H54 (cell line): ENCODE data around the gene TRIP11.
A peak's percentile ranks its signal among the peaks of the same experiment; 100 is the strongest.
"Not testable (repeated sequence)": the region's sequence is repeated elsewhere in the genome, so short reads cannot be mapped to it uniquely, and the experiment has no call there.

Source experiments
- DNase-seq: peaks from one replicate; pipeline ENCODE4 v3.0.0; 2011; ENCODE audit warnings: low spot score, mixed read lengths; ENCODE audit not compliant: insufficient read length
- FAIRE-seq: peaks from 3 replicates; lab custom pipeline; 2011; peaks lifted over from hg19 to GRCh38; lab: Jason Lieb, UNC
- POLR2A ChIP-seq: IDR thresholded peaks from 2 replicates; pipeline ENCODE4 v1.6.1; 2011; ENCODE audit warnings: low read depth, mild to moderate bottlenecking, low read length

Gene TRIP11

DNA sequence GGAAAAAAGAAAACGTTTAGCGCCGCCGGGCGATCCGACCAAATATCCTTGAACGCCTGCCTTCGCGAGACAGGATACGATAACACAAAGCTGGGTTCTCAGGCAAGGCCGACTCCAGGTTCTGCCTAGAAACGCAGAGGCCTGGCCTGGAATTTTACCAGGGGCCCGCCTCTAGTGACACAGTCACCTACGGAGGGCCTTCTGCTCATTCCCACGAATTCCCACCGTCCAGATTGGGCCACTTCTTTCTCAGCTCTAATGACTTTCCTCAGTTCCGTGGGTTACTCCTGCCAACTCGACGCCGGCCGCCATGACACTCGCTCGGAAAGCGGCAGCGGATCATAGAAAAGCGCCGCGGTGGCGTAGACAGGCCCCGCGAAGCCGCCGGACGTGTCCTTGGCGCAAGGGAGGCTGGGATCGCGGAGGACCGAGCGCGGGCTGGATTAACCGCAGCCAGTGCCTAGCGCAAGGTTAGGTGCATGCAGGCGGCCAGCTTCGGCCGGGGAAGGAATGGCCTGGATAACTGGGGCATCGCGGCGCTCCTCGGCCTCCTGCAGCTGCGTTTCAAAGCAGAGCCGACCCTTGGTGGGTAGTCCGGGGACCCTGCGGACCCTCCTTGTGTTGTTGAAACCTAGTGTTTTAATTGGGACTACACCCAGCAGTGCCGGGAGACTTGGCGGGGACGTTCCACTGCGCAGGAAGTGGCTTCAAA, at the start of gene TRIP11:
TSS of gene TRIP11 (minus strand) at position 341 of the 712 bp plus-strand sequence. CDS start 374 bp downstream, outside the sequence.
- peak; percentile 92 for FAIRE-seq
- peak; percentile 79 for TF ChIP-seq POLR2A
- DNase-seq, result peak; percentile 87

DNA sequence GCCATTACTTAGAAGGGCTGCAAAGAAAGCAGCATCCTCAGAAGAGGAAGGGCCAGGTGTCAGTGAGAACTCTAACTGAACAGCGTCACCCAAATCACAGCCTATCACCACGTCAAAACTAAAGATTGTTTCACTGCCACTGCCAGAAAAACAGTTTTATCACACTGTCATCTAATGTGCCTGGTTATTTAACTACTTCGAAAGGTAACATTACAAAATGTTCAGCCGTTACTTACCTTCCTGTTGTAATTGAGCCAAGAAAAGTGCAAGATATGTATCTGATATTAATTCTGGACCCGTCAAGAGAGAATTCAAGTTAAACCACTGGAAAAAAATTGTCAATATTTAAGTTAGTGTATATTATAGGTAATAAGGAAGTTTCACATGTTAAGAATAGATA, 48.6 kb upstream of the TRIP11 start:
- FAIRE-seq (no peak), DNase-seq (no peak)
- no peak for TF ChIP-seq POLR2A

DNA sequence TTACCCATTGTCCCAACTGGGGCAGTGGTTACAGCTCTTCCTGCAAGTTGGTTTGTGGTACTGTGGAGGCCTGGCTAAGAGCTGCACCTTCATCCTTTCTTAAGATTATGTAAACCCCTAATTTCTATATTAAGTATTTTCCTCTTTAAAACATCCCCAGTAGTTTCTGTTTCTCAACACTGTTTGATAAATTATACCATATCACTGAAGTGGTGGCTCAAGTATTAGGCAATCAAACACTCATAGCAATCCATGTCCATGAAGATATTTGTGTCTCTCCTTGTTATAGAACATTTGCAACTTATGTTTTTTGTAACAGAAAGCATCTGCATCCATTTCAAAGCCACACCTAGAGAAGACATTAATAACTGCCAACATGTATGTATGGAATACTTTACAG, 34.7 kb upstream of the TRIP11 start:
- DNase-seq, result no peak
- no peak for FAIRE-seq
- no peak for TF ChIP-seq POLR2A

DNA sequence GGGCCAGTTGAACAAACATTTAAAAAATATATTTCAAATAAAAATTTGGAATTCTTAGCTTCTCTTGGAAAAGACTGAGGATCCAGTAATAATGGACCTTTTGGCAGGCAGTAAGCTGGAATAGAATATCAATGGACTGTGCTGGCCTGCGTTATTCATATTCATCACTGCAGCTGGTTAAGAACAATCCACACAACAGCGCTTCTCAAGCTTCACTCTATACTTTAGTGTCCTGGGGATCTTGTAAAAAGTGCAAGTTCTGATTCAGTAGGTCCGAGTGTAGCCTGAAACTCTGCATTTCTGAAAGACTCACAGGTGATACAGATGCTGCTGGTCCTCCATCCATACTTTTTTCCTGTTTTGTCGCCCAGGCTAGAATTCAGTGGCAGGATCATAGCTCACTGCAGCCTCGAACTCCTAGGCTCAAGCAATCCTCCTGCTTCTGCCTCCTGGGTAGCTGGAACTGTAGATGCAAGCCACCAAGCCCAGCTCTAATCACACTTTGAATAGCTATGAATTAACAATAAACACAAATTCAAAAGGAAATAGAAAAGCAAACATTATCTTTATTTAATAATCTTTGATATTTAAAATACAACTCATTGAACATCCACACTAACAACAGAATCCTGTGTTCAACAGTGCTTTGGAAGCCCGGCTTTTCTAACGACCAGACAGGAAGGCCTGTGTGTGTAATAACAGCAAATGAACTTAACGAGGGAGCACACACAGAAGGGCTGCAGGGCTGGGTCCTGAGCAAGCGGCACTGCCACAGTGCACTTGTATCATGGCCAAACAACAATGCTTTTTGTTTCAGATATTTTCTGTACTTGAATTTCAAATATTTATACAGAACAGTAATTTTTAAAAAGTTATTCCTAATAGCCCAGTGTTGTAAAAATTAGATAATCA, 18.4 kb upstream of the TRIP11 start:
- DNase-seq, result no peak
- TF ChIP-seq POLR2A, result no peak
- no peak for FAIRE-seq

DNA sequence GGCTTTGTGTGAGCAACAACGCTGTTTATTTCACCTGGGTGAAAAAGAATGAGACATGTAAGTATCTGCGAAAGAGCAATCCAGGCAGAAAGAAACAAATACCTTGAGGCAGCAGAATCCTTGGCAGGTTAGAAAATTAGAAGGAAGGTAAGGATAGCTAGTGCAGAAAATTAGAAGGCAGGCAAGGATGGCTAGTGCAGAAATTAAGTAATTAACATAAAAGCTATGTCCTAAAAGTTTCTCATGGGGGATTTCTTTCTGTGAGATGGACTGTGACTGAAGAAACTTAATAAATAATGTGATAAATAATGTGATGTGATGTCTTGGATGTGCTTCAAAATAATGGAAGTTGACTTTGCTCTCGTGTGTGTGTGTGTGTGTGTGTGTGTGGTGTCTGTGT, 9.9 kb upstream of the TRIP11 start:
- no peak for DNase-seq
- no peak for FAIRE-seq
- no peak for TF ChIP-seq POLR2A

DNA sequence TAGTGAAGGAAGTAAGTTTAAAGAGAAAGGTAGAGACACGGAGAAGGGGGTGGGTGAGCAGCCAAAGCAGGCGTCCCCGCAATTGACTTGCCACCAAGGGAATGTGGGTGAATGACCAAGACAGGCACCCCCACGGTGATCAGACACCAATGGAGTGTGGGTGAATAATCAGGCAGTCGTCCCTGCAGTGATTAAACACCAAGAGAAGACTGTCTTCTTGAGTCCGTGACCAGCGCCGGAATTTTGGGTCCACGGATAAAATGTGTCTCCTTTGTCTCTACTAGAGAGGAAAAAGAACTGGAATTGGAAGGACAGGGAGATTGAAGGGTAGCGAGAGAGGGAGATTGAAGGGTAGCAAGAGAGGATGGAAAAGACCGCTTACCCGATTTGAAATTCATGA, 9.4 kb upstream of the TRIP11 start:
- not testable (repeated sequence) for FAIRE-seq, DNase-seq

DNA sequence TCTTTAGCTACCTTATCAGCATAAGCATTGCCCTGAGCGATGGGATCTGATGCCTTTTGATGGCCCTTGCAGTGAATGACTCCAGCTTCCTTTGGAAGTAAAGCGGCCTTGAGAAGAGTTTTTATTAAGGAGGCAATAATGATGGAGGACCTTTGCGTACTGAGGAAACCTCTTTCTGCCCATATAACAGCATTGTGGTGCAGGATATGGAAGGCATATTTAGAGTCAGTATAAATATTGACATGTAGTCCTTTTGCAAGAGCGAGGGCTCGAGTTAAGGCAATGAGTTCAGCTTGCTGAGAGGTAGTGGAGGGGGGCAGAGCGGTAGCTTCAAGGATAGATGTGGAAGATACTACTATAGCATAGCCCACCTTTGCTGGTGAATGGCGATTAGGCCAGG, 6.0 kb upstream of the TRIP11 start:
- FAIRE-seq, DNase-seq: not testable (repeated sequence)

DNA sequence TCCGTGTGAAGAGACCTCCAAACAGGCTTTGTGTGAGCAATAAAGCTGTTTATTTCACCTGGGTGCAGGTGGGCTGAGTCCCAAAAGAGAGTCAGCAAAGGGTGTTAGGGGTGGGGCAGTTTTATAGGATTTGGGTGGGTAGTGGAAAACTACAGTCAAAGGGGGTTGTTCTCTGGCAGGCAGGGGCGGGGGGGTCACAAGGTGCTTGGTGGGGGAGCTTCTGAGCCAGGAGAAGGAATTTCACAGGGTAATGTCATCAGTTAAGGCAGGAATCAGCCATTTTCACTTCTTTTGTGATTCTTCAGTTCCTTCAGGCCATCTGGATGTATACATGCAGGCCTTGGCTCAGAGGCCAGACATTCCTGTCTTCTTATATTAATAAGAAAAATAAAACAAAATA, 1.9 kb upstream of the TRIP11 start:
- not testable (repeated sequence) for FAIRE-seq, DNase-seq

DNA sequence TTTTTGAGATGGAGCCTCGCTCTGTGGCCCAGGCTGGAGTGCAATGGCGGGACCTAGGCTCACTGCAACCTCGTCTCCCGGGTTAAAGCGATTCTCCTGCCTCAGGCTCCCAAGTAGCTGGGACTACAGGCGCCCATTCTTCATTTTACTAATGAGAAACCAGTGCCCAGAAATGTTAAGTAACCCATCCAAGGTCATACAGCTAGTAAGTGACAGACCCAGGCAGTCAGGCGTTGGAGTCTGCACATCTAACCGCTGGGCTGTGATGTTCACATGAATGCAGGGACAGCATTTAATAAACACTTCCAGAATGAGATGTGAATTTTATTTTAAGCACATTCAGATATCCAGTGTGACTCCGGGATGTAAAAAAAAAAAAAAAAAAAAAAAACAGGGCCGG, 1.3 kb upstream of the TRIP11 start:
- no peak for FAIRE-seq
- no peak for TF ChIP-seq POLR2A
- no peak for DNase-seq

DNA sequence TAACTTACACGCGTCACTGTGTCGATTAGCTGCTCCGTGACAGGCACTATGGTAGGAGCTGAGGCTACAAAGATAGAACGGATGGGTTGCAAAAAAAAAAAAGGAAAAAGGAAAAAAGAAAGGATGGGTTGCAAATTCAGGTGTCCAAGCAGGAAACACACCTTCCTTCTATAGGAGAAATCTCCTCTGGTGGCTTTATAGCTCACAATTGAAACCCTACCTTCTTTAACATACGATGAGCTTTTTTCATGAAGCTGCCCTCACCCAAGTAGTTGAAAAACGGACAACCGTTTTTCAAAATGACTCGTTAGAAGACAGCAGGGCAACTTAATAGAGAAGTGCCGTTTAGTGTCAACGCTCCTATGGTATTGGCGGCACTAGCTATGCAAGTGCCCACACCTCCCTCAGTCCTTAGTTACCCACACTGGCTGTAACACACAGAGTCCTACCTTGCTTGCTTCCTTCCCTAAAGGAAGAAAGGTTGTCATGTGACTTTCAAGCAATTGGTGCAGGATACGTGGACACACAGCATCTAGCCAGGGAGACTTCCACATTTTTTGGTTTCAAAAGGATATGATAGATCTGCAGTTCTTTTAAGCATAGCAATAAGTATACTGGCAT, 682 bp upstream of the TRIP11 start:
- DNase-seq (peak; percentile 56), FAIRE-seq (peak; percentile 90)
- TF ChIP-seq POLR2A, result peak; percentile 22; the same call in 1 of the 2 replicates

DNA sequence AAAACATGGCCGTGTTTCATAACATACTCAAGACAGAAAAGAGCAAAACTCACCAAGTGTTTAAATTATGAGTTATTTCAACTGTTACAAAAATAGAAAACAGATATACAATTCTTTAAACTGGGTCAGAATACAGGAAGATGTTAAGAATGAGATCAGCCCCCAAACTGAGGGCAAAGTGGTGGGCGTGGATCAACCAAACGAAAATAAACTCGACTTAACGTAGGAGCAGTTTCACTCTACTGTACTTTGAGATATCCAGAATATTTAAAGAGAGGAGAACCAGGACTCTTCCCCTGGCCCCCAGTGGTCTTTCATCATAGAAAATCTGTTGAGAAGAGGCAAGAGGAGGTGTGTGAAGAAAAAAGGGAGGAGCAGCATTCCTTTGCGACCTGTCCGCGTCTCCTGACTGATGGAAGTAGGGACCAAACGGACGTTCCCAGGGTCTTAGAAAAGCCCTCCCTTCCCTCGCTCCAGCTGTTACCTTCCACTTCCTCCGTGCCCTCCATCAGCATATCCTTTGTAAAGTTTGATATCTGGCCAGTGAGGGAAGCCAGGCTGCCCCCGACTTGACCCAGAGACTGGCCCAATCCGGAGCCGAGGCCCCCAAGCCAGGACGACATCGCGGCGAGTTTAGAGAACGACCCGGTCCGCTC, 668 bp downstream of the TRIP11 start:
- DNase-seq (peak; percentile 50), FAIRE-seq (peak; percentile 88)
- peak; percentile 32; the same call in 1 of the 2 replicates for TF ChIP-seq POLR2A

DNA sequence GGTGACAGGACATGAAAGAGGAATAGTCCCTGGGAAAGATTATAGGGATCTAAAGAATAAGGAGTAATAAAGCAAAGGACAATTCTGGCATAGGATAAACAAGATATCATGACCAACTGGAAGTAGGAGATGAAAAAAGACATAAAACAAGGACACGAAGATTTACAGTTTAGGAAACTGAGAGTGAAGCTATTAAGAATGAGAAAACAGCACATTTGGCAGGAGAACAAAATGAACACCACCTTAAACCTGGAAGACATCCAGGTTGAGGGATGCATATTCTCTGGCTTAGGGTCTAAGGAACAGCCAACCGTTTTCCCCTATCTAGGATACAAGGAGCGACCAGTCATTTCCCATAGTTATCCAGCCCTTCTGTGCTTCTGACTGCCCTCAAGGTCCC, 1.9 kb downstream of the TRIP11 start:
- no peak for FAIRE-seq
- no peak for DNase-seq
- no peak for TF ChIP-seq POLR2A

DNA sequence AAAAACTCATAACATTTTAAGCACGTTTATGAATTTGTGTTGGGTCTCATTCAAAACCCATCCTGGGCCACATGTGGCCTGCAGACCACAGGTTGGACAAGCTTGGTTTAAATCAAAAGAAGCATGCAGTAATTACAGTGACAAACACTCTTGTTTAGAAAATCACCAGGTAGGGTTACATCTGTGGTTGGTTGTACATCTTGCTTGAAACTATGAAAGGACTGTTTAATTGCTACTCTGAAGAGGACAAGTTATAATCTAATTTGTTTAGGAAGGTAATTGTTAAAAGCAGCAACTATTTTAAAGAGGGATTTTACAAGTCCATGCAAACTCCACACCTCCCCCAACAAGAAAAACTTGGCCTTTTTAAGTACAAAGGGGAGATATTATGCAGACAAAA, 4.0 kb downstream of the TRIP11 start:
- FAIRE-seq, result no peak
- no peak for DNase-seq

DNA sequence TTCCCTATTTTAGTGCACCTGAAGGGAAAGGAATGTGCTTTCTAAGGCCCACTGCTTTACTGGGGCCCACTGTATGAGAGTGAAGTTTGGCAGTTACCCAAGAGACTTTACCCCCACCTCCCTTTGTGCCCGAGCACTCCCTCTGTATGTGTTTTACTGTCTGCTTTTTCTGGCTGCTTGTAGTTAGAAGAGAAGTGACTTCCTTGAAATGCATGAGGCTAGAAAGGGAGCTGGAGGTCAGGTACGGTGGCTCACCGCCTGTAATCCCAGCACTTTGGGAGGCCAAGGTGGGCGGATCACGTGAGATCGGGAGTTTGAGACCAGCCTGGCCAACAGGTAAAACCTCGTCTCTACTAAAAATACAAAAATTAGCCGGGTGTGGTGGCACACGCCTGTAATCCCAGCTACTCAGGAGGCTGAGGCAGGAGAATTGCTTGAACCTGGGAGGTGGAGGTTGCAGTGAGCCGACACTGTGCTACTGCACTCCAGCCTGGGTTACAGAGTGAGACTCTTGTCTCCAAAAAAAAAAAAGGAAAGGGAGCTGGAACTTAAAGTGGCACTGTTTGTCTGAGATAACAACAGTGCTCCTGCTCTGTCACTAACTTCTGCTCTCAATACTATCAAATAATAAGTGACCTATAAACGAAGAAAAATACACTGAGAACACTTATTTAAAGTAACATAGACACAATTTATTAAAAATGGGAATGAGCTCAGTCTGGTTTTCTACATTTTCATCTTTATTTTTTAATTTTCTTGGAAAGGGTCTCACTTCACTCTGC, 5.8 kb downstream of the TRIP11 start:
- DNase-seq (no peak), FAIRE-seq (no peak)
- TF ChIP-seq POLR2A, result no peak

More for the DNA sequence above, 4.0 kb downstream of the TRIP11 start:
- TF ChIP-seq POLR2A, result no peak
